Mesothelial cell of epicardium (in vitro differentiated cells): ENCODE results near the gene CNOT2. TPM values are rescaled to one million over a fixed set of nuclear protein-coding genes. Genes with fewer than 3 reads are reported as not detected.

Experiments used
- DNase-seq, 2 experiments: peaks; one replicate each; pipeline ENCODE4 v3.0.0; 2021; ENCODE audit warnings: low spot score in 2 of 2; ENCODE audit not compliant: unreplicated experiment in 2 of 2
- H3K27ac Mint-ChIP-seq: 2 replicates; pipeline ENCODE4 v1.8.0; 2021; ENCODE audit warnings: mixed read lengths
- H3K27me3 Mint-ChIP-seq: 2 replicates; pipeline ENCODE4 v1.8.0; 2021; ENCODE audit warnings: low read depth, mixed read lengths
- H3K36me3 Mint-ChIP-seq: 2 replicates; pipeline ENCODE4 v1.8.0; 2021; ENCODE audit warnings: mixed read lengths
- H3K4me1 Mint-ChIP-seq: 2 replicates; pipeline ENCODE4 v1.8.0; 2021; ENCODE audit warnings: mixed read lengths
- H3K4me3 Mint-ChIP-seq: 2 replicates; pipeline ENCODE4 v1.8.0; 2021; ENCODE audit warnings: mild to moderate bottlenecking, moderate library complexity, mixed read lengths
- H3K9me3 Mint-ChIP-seq: 2 replicates; pipeline ENCODE4 v1.8.0; 2021; ENCODE audit warnings: mixed read lengths
- CTCF ChIP-seq: fragments of 200-600 bp; sonication (generic); IDR thresholded peaks from one replicate; pipeline ENCODE4 v1.5.0; 2021; ENCODE audit warnings: antibody characterized with exemption; ENCODE audit not compliant: unreplicated experiment
- total RNA-seq: library from RNA; stranded (reverse); gene quantifications from 3 replicates; pipeline ENCODE4 v1.2.1, GENCODE V29; 2021

The CNOT2 gene
- total RNA-seq, 1 donor from 2014 or later, result 126 TPM

GRCh38 chr12:70334742-70335141 is 91.5 kb downstream of the CNOT2 start:
- Mint-ChIP-seq H3K36me3 (peaks cover 35% of the 10 kb centered on the region), H3K9me3 (no peaks in the 10 kb centered on the region), H3K27me3 (no peaks in the 10 kb centered on the region), H3K4me1 (no peaks in the 10 kb centered on the region), H3K4me3 (no peak overlapping the region), H3K27ac (no peak overlapping the region)
- no peak for DNase-seq
- no peak for TF ChIP-seq CTCF

- Mint-ChIP-seq H3K4me1 (no peaks in the 10 kb centered on the region), H3K27ac (no peak overlapping the region), H3K4me3 (no peak overlapping the region), H3K27me3 (no peaks in the 10 kb centered on the region), H3K36me3 (peaks cover 46% of the 10 kb centered on the region), H3K9me3 (no peaks in the 10 kb centered on the region)
- no peak for TF ChIP-seq CTCF
- no peak for DNase-seq
Observed at GRCh38 chr12:70338531-70338930, 95.3 kb downstream of the CNOT2 start.

GRCh38 chr12:70351076-70351475 is 107.8 kb downstream of the CNOT2 start:
- Mint-ChIP-seq H3K4me3 (no peak overlapping the region), H3K27me3 (no peaks in the 10 kb centered on the region), H3K36me3 (peaks cover 24% of the 10 kb centered on the region)

GRCh38 chr12:70353780-70354660 is 110.8 kb downstream of the CNOT2 start:
- Mint-ChIP-seq H3K4me1 (peaks cover 2% of the 10 kb centered on the region), H3K36me3 (peaks cover 16% of the 10 kb centered on the region), H3K4me3 (no peak overlapping the region), H3K27me3 (no peaks in the 10 kb centered on the region), H3K9me3 (no peaks in the 10 kb centered on the region), H3K27ac (no peak overlapping the region)
- DNase-seq, result no peak
- no peak for TF ChIP-seq CTCF

More at GRCh38 chr12:70351076-70351475, 107.8 kb downstream of the CNOT2 start:
- no peak for DNase-seq
- Mint-ChIP-seq H3K27ac (no peak overlapping the region), H3K9me3 (no peaks in the 10 kb centered on the region), H3K4me1 (peaks cover 2% of the 10 kb centered on the region)
- TF ChIP-seq CTCF, result no peak

GRCh38 chr12:70354787-70355186 is 111.6 kb downstream of the CNOT2 start:
- Mint-ChIP-seq H3K4me1 (peaks cover 2% of the 10 kb centered on the region), H3K27ac (no peak overlapping the region), H3K36me3 (peaks cover 16% of the 10 kb centered on the region), H3K27me3 (no peaks in the 10 kb centered on the region), H3K9me3 (no peaks in the 10 kb centered on the region), H3K4me3 (no peak overlapping the region)
- no peak for DNase-seq
- no peak for TF ChIP-seq CTCF
